GM19239 (cell line): ENCODE results near the gene UBE2Q1.

Source experiments
- DNase-seq: peaks from one replicate; pipeline ENCODE4 v3.0.0; 2011; ENCODE audit warnings: low spot score; ENCODE audit not compliant: insufficient read length
- FAIRE-seq: peaks from 2 replicates; lab custom pipeline; 2011; peaks lifted over from hg19 to GRCh38; lab: Jason Lieb, UNC

Gene UBE2Q1

DNA sequence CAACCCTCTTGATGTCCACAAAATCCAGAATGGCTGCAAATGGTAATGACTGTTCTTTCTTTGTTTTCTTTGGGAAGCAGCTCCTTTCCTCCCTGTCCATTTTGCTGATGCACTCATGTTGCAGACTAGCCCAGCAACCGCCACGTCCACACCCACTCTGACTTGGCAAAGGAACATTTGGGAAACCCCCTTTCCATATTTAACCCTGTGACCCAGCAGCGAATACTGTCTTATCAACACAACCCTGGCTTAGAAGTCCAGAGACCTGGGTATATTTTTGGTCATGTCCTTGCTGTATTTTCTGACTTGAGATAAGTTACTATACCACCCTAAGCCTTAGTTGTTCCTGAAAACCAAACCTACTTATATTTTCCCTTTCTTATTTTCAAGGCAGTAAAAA is 38.1 kb downstream of the UBE2Q1 start:
- no peak for DNase-seq
- no peak for FAIRE-seq

DNA sequence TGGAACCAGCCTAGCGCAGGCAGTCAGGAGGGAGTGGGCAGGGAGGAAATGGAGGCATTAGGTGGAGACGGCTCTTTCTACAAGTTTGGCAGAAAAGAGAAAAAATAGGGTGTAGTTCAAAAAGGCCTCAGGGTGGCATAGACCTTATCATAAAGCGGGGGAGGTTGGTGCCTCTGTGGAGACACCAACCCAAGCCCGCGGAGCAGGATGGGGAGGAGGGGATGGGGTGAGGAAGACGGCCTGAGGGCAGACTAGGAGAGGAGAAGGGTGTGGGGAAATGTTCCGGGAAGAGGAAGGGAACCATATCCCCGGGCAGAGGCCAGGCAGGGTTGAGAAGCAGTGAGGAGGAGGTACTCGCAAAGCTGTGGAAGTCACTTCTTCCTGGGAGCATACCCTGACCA is 38.9 kb downstream of the UBE2Q1 start:
- FAIRE-seq (no peak), DNase-seq (no peak)

- FAIRE-seq (no peak), DNase-seq (no peak)
Observed at GRCh38 chr1:154517661-154518060, 40.8 kb downstream of the UBE2Q1 start.

- no peak for DNase-seq
- no peak for FAIRE-seq
Observed at GRCh38 chr1:154514066-154514553, 44.4 kb downstream of the UBE2Q1 start.

GRCh38 chr1:154512760-154513159 is 45.7 kb downstream of the UBE2Q1 start:
- no peak for DNase-seq
- FAIRE-seq: no peak

DNA sequence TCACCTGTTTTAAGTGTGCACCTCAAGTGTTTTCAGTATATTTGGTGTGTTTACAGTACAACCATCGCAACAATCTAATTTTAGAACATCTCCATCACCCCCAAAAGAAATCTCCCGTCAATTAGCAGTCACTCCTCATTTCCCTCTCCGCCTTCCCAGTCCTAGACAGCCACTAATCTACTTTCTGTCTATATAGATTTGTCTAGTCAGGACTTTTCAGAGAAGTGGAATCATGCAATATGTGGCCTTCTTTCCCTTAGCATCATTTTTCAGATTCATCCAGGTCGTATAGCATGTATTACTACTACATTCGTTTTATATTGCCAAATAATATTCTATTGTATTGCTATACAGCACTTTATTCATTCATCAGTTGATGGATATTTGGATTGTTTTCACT is 54.6 kb downstream of the UBE2Q1 start:
- no peak for DNase-seq
- FAIRE-seq: no peak

DNA sequence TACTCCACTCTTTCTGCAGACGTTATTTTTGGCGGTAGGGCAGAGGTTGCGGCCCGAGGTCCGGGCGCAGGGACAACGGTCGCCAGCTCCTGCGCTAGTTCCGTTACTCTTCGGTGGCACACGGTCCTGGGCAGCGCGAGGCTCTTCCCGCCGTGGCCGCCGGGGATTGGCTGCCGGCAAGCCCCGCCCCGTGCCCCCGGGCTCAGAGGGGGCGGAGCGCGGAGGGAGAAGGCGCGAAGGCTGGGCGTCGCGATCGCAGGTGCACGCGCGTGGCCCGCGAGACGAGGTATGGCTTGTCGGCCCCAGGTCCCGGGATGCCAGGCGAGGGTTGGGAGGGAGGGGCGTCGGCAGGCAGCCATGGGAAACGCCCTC is 55.7 kb downstream of the UBE2Q1 start:
- no peak for DNase-seq
- no peak for FAIRE-seq

DNA sequence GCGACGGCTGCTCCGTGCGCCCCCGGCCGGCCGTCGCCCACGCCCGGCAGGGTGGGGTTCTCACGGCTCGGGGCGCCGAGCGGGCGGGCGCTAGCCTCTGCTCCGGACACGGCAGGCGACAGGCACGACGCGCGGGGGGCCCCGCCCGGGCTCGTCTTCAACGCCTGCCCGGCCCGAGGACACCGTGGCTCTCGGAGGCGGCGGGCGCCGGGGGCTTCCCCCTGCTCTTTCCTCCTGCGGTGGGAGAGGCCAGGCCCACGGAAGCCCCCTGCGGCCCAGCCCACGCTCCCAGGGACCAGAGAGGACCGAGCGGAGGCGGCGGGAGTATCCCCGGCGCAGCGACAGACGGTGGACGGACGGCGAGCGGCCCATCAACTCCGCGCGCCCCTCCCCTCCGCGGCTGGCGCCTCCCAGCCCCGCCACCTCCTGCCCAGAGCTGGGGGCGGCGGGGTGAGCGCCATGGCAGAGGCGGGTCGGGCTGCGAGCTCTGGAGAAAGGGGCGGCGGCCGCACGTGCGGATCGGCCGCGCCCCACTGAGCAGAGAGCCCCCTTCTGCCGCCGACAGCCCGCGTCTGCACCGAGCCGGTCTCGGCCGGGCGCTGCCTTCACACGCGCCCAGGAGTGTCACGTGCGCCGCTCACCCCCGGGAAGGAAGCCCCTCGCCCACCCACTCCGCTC is 56.3 kb downstream of the UBE2Q1 start, which contains the start of the genes SHE and TDRD10:
TSS of gene SHE (minus strand) at position 347 of the 678 bp plus-strand sequence. CDS start 386 bp downstream, outside the sequence.
TSS of gene TDRD10 (plus strand) at position 154 of the 678 bp plus-strand sequence. CDS start 4,685 bp downstream, outside the sequence.
- DNase-seq: no peak
- FAIRE-seq: no peak

- FAIRE-seq: no peak
- DNase-seq: no peak
Observed at GRCh38 chr1:154501423-154502065, 56.9 kb downstream of the UBE2Q1 start.

- DNase-seq (no peak), FAIRE-seq (no peak)
Observed at GRCh38 chr1:154500533-154500932, 57.9 kb downstream of the UBE2Q1 start.

DNA sequence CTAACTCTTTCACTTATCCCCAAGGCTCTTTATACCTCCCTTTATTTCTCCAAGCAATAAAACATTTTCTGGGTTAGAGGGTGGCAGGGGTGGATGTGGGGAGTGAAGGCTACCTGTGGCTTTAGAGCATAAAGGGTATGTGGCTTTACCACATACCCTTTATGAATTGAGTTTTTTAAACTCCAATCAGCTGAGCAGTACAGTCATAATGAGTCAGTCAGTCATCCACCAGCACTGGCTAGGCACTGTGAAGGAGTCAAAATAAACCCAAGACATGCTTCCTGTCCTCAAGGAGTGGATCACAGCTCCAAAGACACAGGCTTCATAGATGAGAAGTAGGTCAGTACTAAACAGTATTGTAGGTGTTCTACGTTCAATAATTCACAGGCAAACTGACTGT is 59.0 kb downstream of the UBE2Q1 start:
- no peak for DNase-seq
- no peak for FAIRE-seq
